MM.1S (cell line): ENCODE measurements around the gene HSDL2.

ENCODE experiments used
- EZH2 ChIP-seq: fragments of 300-600 bp; sonication (generic); optimal IDR thresholded peaks from 2 replicates; pipeline ENCODE3; 2017; ENCODE audit warnings: low read depth, mild to moderate bottlenecking, antibody characterized with exemption, low read length, mixed read lengths
- EZH2phosphoT487 ChIP-seq: fragments of 300-600 bp; sonication (generic); IDR thresholded peaks from 2 replicates; pipeline ENCODE4 v1.6.1; 2018; ENCODE audit warnings: antibody characterized with exemption, low read length
- TF ChIP-seq, protein P1 (sequence below): fragments of 300-600 bp; sonication (generic); IDR thresholded peaks from 2 replicates; pipeline ENCODE4 v1.5.1; 2016; ENCODE audit warnings: antibody characterized with exemption, low read length, mixed read lengths

DNA sequence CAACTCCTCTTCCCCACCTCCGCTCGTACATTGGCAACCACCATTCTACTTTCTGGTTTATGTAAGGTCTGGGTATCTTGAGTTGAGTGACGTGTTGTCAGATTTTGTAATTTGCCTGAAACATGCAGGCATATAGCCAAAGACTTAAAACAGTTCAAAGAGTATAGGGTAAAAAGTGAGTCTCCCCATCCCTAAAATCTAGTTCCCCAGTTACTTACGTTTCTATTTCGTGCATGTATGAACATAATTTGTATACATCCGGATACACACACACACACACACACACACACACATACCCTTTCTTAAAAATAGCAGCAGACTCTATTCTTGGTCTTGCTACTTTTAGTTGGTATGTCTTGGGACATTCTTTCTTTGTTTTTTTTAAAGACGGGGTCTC, 915 bp downstream of the HSDL2 start:
- no peak for TF ChIP-seq EZH2phosphoT487
- TF ChIP-seq, protein P1, sequence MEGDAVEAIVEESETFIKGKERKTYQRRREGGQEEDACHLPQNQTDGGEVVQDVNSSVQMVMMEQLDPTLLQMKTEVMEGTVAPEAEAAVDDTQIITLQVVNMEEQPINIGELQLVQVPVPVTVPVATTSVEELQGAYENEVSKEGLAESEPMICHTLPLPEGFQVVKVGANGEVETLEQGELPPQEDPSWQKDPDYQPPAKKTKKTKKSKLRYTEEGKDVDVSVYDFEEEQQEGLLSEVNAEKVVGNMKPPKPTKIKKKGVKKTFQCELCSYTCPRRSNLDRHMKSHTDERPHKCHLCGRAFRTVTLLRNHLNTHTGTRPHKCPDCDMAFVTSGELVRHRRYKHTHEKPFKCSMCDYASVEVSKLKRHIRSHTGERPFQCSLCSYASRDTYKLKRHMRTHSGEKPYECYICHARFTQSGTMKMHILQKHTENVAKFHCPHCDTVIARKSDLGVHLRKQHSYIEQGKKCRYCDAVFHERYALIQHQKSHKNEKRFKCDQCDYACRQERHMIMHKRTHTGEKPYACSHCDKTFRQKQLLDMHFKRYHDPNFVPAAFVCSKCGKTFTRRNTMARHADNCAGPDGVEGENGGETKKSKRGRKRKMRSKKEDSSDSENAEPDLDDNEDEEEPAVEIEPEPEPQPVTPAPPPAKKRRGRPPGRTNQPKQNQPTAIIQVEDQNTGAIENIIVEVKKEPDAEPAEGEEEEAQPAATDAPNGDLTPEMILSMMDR, result no peak
- no peak for TF ChIP-seq EZH2
